NOMO-1 treated with DMSO at 0.1 percent for 48 hours (cell line): ENCODE results near the gene TMEM209.
"Not testable (repeated sequence)": the region's sequence is repeated elsewhere in the genome, so short reads cannot be mapped to it uniquely, and the experiment has no call there.

Experiments
- DNase-seq: peaks from one replicate; lab custom pipeline; 2025; ENCODE audit not compliant: unreplicated experiment; lab: John Stamatoyannopoulos, UW

The TMEM209 gene

DNA sequence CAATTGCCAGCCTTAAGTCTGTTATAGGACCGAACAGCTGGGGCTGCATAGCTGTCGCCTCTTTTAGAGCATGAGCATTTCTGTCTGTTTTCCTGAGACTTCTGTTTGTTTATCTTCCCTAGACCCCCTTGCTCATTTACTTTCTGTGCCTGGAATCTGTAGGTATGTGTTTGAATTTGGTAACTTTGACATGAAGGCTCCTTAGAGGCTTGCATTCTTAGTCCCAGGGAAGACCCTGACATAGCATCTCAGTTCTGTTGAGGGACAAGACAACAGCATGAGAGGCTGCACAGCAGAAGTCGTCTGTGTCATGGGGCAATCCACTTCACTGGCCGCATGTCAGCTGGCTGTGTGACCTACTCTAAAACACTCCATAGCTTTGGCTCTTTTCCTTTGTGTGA, 76.2 kb downstream of the TMEM209 start:
- DNase-seq: no peak

DNA sequence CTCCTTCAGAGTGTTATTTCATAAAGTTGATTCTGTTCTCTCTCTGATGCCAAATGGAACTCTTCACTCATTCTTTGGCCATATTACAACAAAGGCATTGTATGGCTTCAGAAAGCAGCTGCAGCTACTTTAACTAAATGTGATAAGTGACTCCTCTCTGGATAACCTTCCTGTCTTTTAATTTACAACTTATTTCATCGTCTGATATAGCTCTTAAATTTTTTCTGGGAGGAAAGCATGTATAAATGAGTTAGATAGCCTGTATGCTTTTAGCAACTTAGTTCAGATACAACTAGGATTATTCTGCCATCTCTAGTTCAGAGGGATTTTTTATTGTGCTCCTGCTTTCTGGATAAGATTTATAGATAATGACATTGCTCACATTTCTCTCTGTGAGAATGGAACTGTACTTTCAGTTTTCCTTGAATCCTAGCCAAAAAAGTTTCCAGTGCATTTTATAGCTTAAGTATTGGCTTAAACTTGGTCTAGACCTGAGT, 77.3 kb downstream of the TMEM209 start:
- DNase-seq: no peak

GRCh38 chr7:130127404-130127803, 77.8 kb downstream of the TMEM209 start:
- DNase-seq: no peak

DNA sequence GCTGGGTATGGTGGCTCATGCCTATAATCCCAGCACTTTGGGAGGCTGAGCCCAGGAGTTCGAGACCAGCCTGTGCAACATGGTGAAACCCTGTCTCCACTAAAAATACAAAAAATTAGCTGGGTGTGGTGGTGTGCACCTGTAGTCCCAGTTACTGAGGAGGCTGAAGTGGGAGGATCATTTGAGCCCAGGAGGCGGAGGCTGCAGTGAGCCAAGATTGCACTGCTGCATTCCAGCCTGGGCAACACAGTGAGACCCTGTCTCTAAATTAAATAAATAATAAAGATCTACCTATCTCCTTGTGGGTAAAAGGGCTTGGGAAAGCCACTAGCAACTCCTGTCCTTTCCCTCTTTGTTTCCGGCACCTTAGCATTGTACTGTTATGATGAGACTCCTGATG, 78.4 kb downstream of the TMEM209 start:
- DNase-seq: not testable (repeated sequence)

GRCh38 chr7:130124711-130125110, 80.5 kb downstream of the TMEM209 start:
- DNase-seq: no peak

DNA sequence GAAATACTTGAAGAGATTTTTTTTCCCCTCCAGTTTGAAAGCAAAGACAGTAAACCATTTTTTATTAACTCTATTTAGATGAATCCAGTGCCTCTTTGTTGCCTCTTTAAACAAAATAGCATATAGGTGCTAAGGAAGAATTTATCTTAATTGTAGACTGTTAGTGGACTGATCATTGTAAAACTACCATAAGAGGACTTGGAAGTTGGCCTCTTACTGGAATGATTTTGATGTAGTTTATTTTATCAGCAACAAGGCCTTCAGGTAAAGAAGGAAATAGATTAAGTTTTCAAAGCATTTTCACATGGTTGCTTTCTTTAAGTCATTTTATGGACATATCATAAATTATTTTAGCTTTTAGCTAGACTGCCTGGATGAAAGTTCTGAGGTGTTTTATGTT, 81.7 kb downstream of the TMEM209 start:
- no peak for DNase-seq

DNA sequence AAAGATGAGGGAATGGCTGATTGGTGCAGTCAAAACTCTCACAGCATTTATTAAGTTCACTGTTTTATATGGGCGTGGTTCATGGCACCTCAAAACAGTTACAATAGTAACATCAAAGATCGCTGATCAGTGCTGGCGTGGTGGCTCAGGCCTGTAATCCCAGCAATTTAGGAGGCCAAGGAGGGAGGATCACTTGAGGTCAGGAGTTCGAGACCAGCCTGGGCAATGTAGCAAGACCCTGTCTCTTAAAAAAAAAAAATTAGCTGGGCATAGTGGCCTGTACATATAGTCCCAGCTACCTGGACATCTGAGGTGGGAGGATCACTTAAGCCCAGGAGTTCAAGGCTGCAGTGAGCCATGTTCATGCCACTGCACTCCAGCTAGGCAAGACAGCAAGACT, 86.4 kb downstream of the TMEM209 start:
- no peak for DNase-seq

- no peak for DNase-seq
These were observed 86.9 kb downstream of the TMEM209 start for GRCh38 chr7:130118294-130118693.

GRCh38 chr7:130114776-130115175, 90.4 kb downstream of the TMEM209 start:
- DNase-seq: no peak
